ENCODE data around the gene C4orf51. TPM values are rescaled to one million over a fixed set of nuclear protein-coding genes. Genes with fewer than 3 reads are reported as not detected.

The C4orf51 gene
- total and polyA plus RNA-seq, 4 donors: not detected

DNA sequence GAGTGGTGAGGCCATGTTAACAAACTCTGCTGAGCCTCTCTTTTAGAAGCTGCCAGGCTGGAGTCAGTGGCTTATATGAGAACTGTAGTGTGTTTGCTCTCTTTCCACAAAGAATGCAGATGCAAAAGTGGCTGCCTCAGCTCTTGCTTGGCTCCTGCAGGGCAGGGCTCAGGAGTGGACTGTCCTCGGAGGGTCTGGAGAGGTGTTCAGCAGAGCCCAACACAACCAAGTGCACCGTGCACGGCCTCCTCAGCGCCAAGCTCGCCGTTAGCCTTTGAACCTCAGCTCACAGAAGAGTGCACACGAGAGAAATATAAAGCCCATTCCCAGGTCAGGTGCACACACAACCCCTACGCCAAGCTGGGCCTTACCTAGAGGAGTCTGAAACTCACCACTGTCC lies 82.8 kb downstream of the C4orf51 start:
- no peak overlapping the region for H3K4me3 ChIP-seq (ENCODE audit: low read depth in 1 of 3, low read length in 3 of 3)
- WGBS: 94% methylated on average over 8 of the region's 8 CpGs
- no peaks in the 10 kb centered on the region for H3K4me1 ChIP-seq (ENCODE audit: control insufficient read depth in 4 of 4, insufficient read depth in 4 of 4, low read length in 3 of 4)
- no peak overlapping the region for H3K9ac ChIP-seq (ENCODE audit: low read depth in 1 of 2, low read length in 2 of 2)
- no peak for DNase-seq (ENCODE audit: low spot score)
- H3K36me3 ChIP-seq (ENCODE audit: control insufficient read depth in 4 of 4, insufficient read depth in 3 of 4, low read depth in 1 of 4, low read length in 3 of 4): no peaks in the 10 kb centered on the region
- no peaks in the 10 kb centered on the region for H3K9me3 ChIP-seq (ENCODE audit: control insufficient read depth in 4 of 4, low read length in 3 of 4)
- TF ChIP-seq FOXA2 (IDR thresholded peaks at IDR 0.05) (no peak), NR2F2 (IDR thresholded peaks at IDR 0.05) (no peak), ATF3 (IDR thresholded peaks at IDR 0.05) (no peak), TAF1 (conservative IDR thresholded peaks at IDR 0.05) (no peak), EGR1 (IDR thresholded peaks at IDR 0.05; ENCODE audit: low read depth in 2 of 2) (no peak), FOXA1 (IDR thresholded peaks at IDR 0.05) (no peak), SP1 (IDR thresholded peaks at IDR 0.05) (no peak), MAX (IDR thresholded peaks at IDR 0.05) (no peak), GABPA (IDR thresholded peaks at IDR 0.05 in 1 of 2, conservative IDR thresholded peaks at IDR 0.05 in 1 of 2) (no peak), HNF4G (IDR thresholded peaks at IDR 0.05) (no peak), RXRA (IDR thresholded peaks at IDR 0.05) (no peak), JUND (IDR thresholded peaks at IDR 0.05) (no peak)
- TF ChIP-seq, protein P1, sequence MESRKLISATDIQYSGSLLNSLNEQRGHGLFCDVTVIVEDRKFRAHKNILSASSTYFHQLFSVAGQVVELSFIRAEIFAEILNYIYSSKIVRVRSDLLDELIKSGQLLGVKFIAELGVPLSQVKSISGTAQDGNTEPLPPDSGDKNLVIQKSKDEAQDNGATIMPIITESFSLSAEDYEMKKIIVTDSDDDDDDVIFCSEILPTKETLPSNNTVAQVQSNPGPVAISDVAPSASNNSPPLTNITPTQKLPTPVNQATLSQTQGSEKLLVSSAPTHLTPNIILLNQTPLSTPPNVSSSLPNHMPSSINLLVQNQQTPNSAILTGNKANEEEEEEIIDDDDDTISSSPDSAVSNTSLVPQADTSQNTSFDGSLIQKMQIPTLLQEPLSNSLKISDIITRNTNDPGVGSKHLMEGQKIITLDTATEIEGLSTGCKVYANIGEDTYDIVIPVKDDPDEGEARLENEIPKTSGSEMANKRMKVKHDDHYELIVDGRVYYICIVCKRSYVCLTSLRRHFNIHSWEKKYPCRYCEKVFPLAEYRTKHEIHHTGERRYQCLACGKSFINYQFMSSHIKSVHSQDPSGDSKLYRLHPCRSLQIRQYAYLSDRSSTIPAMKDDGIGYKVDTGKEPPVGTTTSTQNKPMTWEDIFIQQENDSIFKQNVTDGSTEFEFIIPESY (IDR thresholded peaks at IDR 0.05): no peak
- no peaks in the 10 kb centered on the region for H3K27me3 ChIP-seq (ENCODE audit: control insufficient read depth in 4 of 4, insufficient read depth in 4 of 4, low read length in 3 of 4)
- H3K27ac ChIP-seq (ENCODE audit: low read depth in 1 of 2, low read length in 2 of 2): no peak overlapping the region

- Histone ChIP-seq H3K9ac (ENCODE audit: low read depth in 1 of 2, low read length in 2 of 2) (no peak overlapping the region), H3K4me1 (ENCODE audit: control insufficient read depth in 4 of 4, insufficient read depth in 4 of 4, low read length in 3 of 4) (no peaks in the 10 kb centered on the region), H3K4me3 (ENCODE audit: low read depth in 1 of 3, low read length in 3 of 3) (no peak overlapping the region), H3K27me3 (ENCODE audit: control insufficient read depth in 4 of 4, insufficient read depth in 4 of 4, low read length in 3 of 4) (no peaks in the 10 kb centered on the region), H3K27ac (ENCODE audit: low read depth in 1 of 2, low read length in 2 of 2) (no peak overlapping the region), H3K36me3 (ENCODE audit: control insufficient read depth in 4 of 4, insufficient read depth in 3 of 4, low read depth in 1 of 4, low read length in 3 of 4) (no peaks in the 10 kb centered on the region), H3K9me3 (ENCODE audit: control insufficient read depth in 4 of 4, low read length in 3 of 4) (no peaks in the 10 kb centered on the region)
- DNase-seq (ENCODE audit: low spot score): no peak
- TF ChIP-seq RXRA (IDR thresholded peaks at IDR 0.05) (no peak), GABPA (IDR thresholded peaks at IDR 0.05 in 1 of 2, conservative IDR thresholded peaks at IDR 0.05 in 1 of 2) (no peak), NR2F2 (IDR thresholded peaks at IDR 0.05) (no peak), ATF3 (IDR thresholded peaks at IDR 0.05) (no peak), MAX (IDR thresholded peaks at IDR 0.05) (no peak), FOXA1 (IDR thresholded peaks at IDR 0.05) (no peak), EGR1 (IDR thresholded peaks at IDR 0.05; ENCODE audit: low read depth in 2 of 2) (no peak)
- TF ChIP-seq, protein P2, sequence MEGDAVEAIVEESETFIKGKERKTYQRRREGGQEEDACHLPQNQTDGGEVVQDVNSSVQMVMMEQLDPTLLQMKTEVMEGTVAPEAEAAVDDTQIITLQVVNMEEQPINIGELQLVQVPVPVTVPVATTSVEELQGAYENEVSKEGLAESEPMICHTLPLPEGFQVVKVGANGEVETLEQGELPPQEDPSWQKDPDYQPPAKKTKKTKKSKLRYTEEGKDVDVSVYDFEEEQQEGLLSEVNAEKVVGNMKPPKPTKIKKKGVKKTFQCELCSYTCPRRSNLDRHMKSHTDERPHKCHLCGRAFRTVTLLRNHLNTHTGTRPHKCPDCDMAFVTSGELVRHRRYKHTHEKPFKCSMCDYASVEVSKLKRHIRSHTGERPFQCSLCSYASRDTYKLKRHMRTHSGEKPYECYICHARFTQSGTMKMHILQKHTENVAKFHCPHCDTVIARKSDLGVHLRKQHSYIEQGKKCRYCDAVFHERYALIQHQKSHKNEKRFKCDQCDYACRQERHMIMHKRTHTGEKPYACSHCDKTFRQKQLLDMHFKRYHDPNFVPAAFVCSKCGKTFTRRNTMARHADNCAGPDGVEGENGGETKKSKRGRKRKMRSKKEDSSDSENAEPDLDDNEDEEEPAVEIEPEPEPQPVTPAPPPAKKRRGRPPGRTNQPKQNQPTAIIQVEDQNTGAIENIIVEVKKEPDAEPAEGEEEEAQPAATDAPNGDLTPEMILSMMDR (IDR thresholded peaks at IDR 0.05; ENCODE audit: low read depth, low read length, missing input control): no peak
- TF ChIP-seq, protein P1 (IDR thresholded peaks at IDR 0.05): no peak
- WGBS: 98% methylated on average over 4 of the region's 4 CpGs
Measured at GRCh38 chr4:145763399-145763798, 83.5 kb downstream of the C4orf51 start.

Measured in liver (tissue), 9 donors.